ENCODE measurements around the gene MS4A10.

MS4A10 gene

GRCh38 chr11:60816590-60817157 lies 31.5 kb downstream of the MS4A10 start:
- TF ChIP-seq GATA3 (IDR thresholded peaks at IDR 0.05; ENCODE audit: low read depth, low read length) (no peak), GATA2 (IDR thresholded peaks at IDR 0.05; ENCODE audit: low read depth, low read length) (no peak)

- TF ChIP-seq GATA2 (IDR thresholded peaks at IDR 0.05; ENCODE audit: low read depth, low read length): no peak
- TF ChIP-seq GATA3 (IDR thresholded peaks at IDR 0.05; ENCODE audit: low read depth, low read length): no peak
Observed at GRCh38 chr11:60818057-60818456, 32.9 kb downstream of the MS4A10 start.

GRCh38 chr11:60821827-60822599 lies 36.9 kb downstream of the MS4A10 start:
- TF ChIP-seq GATA2 (IDR thresholded peaks at IDR 0.05; ENCODE audit: low read depth, low read length) (peak; percentile 59), GATA3 (IDR thresholded peaks at IDR 0.05; ENCODE audit: low read depth, low read length) (no peak)

GRCh38 chr11:60825118-60825517 lies 40.0 kb downstream of the MS4A10 start:
- TF ChIP-seq GATA2 (IDR thresholded peaks at IDR 0.05; ENCODE audit: low read depth, low read length) (no peak), GATA3 (IDR thresholded peaks at IDR 0.05; ENCODE audit: low read depth, low read length) (no peak)

GRCh38 chr11:60825790-60826189 lies 40.7 kb downstream of the MS4A10 start:
- TF ChIP-seq GATA2 (IDR thresholded peaks at IDR 0.05; ENCODE audit: low read depth, low read length) (no peak), GATA3 (IDR thresholded peaks at IDR 0.05; ENCODE audit: low read depth, low read length) (no peak)

- no peak for TF ChIP-seq GATA2 (IDR thresholded peaks at IDR 0.05; ENCODE audit: low read depth, low read length)
- TF ChIP-seq GATA3 (IDR thresholded peaks at IDR 0.05; ENCODE audit: low read depth, low read length): no peak
Observed at GRCh38 chr11:60830478-60831142, 45.5 kb downstream of the MS4A10 start.

GRCh38 chr11:60831143-60831500 lies 46.0 kb downstream of the MS4A10 start:
- TF ChIP-seq GATA2 (IDR thresholded peaks at IDR 0.05; ENCODE audit: low read depth, low read length): peak; percentile 60
- TF ChIP-seq GATA3 (IDR thresholded peaks at IDR 0.05; ENCODE audit: low read depth, low read length): no peak

GRCh38 chr11:60831501-60832079 lies 46.5 kb downstream of the MS4A10 start:
- no peak for TF ChIP-seq GATA2 (IDR thresholded peaks at IDR 0.05; ENCODE audit: low read depth, low read length)
- no peak for TF ChIP-seq GATA3 (IDR thresholded peaks at IDR 0.05; ENCODE audit: low read depth, low read length)

GRCh38 chr11:60834742-60835533 lies 49.8 kb downstream of the MS4A10 start:
- TF ChIP-seq GATA3 (IDR thresholded peaks at IDR 0.05; ENCODE audit: low read depth, low read length) (no peak), GATA2 (IDR thresholded peaks at IDR 0.05; ENCODE audit: low read depth, low read length) (no peak)

- TF ChIP-seq GATA3 (IDR thresholded peaks at IDR 0.05; ENCODE audit: low read depth, low read length) (no peak), GATA2 (IDR thresholded peaks at IDR 0.05; ENCODE audit: low read depth, low read length) (no peak)
Observed at GRCh38 chr11:60835534-60835846, 50.4 kb downstream of the MS4A10 start.

- TF ChIP-seq GATA2 (IDR thresholded peaks at IDR 0.05; ENCODE audit: low read depth, low read length): no peak
- TF ChIP-seq GATA3 (IDR thresholded peaks at IDR 0.05; ENCODE audit: low read depth, low read length): no peak
Observed at GRCh38 chr11:60836866-60837515, 51.9 kb downstream of the MS4A10 start.

- TF ChIP-seq GATA2 (IDR thresholded peaks at IDR 0.05; ENCODE audit: low read depth, low read length) (no peak), GATA3 (IDR thresholded peaks at IDR 0.05; ENCODE audit: low read depth, low read length) (no peak)
Observed at GRCh38 chr11:60838132-60838531, 53.0 kb downstream of the MS4A10 start.

Data from SH-SY5Y (cell line).